ENCODE measurements around the gene ARMC5.
"Not testable (repeated sequence)": the region's sequence is repeated elsewhere in the genome, so short reads cannot be mapped to it uniquely, and the experiment has no call there.

ARMC5 gene

DNA sequence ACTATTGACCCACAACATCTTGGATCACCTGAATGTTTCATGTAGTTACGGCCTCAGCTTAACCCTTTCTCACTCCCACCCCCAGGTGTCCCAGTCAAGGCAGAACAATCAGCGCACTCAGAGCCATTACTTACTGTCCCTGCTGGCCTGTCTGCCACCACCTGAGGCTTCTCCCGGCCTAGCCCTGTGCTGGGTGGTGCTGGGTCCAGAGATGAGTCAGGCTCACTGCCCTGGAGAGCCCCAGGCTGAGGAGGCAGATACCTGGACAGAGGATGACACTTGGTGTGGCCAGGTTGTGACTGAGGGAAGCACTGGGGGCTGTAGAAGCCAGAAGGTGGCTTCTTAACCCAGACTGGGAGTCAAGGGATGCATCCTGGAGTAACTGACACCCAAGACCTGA lies 19.7 kb downstream of the ARMC5 start:
- no peak for DNase-seq

DNA sequence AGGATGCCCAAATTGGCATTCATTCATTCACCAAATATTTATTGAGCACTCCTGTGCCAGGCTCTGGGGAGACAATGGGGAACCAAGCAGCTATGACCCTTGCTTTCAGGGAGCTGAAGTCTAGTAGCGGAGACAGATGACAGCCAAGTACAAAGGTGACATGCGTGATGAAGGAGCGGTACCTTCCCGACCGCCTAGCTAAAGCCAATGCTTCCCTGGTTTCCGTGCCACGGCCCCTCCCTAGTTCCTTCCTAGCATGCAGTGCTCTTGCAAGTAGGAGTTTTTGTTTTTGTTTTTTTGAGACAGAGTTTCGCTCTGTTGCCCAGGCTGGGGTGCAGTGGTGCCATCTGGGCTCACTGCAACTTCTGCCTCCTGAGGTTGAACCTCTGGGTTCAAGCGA lies 20.4 kb downstream of the ARMC5 start:
- no peak for DNase-seq

DNA sequence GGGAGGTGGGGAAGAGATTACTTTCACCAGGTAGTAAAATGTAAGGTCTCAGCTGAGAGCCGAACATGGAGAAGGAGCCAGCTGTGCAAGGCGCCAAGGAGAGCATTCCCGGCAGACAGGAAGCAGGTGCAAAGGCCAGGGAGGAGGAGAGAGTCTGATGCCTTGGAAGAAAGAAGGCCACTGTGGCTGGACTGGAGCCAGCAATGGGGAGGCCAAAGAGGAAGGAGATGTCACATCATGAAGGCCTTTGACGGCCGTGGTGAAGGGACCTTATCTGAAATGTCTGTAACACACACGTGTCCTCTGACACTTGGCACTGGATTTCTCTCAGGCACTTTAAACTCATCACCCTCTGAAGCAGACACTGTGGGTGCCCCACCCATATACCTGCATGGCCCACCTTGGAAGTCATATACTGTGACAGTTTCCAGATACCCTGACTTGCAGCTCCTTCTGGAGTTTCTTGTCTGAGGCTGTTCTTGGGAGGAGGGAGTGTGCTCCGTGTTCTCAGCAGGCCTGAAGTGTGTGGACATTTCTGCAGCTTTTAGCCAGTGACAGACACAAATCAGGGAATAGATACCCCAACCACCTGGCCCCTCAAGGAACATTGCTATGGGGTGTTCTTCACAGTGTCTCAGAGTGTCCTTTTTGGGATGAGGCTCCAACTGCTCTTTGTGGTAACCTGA lies 21.7 kb downstream of the ARMC5 start:
- DNase-seq, result no peak

DNA sequence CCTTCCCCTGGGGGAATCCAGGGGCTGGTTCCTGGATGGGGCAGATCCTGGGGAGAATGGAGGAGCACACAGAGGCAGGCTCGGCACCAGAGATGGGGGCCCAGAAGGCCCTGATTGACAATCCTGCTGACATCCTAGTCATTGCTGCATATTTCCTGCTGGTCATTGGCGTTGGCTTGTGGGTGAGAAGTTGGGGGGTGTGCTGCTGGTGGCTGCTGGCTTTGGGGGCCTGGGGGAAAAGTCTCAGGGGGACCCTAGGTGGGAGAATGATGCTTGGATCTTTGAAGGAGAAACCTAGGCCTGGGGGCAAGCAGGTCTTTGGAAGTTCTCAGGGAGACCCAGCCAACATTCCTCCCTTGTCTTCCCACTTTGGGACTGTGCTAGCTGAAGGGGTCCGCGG lies 23.8 kb downstream of the ARMC5 start, which contains the start of gene SLC5A2:
Gene SLC5A2 (plus strand): TSS at position 43 of the 400 bp plus-strand sequence. CDS start 14 bp downstream, at position 57.
- DNase-seq, result no peak

DNA sequence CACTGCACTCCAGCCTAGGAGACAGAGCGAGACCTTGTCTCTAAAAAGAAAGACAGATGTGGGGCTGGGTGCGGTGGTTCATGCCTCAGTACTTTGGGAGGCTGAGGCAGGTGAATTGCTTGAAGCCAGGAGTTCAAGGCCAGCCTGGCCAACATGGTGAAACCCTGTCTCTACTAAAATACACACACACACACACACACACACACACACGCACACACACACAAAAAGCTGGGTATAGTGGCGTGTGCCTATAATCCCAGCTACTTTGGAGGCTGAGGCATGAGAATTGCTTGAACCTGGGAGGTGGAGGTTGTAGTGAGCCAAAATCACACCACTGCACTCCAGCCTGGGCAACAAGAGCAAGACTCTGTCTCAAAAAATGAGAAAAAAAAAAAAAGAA lies 24.7 kb downstream of the ARMC5 start:
- DNase-seq, result not testable (repeated sequence)

DNA sequence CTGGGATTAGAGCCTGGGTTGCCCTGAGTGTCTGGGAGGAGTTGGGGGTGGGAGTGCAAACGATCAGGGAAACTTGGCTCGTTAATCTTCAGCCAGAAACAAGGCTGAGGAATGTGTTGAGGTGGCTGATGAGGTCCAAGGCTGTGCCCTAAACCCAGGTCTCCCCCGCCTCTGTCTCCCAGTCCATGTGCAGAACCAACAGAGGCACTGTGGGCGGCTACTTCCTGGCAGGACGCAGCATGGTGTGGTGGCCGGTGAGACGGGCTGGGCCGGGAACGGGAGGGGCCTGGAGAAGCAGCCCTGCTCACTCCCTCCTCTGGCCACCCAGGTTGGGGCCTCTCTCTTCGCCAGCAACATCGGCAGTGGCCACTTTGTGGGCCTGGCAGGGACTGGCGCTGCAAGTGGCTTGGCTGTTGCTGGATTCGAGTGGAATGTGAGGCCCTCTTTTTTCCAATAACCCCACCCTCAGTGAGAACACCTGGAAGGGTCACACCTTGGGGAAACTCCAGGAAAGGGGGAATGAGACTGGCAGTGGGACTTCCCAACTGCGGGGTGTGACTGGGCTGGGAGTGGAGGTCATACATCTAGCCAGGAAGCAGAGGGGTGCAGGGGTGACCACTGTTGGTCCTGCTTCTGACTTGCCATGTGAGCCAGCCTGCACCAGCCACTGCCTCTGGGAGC lies 25.3 kb downstream of the ARMC5 start:
- DNase-seq, result no peak

DNA sequence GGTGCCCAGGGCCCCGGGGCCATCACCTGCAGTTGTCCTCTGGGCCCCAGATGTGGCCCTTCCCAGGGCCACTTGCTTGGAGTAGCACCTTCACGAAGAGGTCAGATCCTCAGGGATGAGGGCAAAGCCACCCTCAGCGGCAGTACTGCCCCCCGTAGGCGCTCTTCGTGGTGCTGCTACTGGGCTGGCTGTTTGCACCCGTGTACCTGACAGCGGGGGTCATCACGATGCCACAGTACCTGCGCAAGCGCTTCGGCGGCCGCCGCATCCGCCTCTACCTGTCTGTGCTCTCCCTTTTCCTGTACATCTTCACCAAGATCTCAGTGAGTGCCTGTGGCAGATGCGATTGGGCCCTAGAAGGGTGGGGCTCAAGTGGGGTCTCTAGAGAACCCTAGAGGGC lies 26.3 kb downstream of the ARMC5 start:
- DNase-seq, result no peak

DNA sequence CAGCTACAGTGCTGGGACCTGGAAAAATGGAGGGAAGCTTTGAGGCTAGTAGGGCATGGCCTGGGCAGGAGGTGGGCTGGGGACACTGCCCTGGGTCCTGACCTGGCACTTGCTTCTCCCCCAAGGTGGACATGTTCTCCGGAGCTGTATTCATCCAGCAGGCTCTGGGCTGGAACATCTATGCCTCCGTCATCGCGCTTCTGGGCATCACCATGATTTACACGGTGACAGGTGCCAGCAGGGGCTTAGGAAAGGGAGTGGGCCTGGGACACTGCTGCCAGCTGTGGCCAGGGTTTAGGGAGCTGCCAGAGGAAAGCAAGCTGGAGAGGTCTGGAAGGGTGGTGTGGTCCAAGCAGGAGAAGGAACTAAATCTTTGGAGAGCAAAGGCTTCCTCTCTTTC lies 26.7 kb downstream of the ARMC5 start:
- no peak for DNase-seq

DNA sequence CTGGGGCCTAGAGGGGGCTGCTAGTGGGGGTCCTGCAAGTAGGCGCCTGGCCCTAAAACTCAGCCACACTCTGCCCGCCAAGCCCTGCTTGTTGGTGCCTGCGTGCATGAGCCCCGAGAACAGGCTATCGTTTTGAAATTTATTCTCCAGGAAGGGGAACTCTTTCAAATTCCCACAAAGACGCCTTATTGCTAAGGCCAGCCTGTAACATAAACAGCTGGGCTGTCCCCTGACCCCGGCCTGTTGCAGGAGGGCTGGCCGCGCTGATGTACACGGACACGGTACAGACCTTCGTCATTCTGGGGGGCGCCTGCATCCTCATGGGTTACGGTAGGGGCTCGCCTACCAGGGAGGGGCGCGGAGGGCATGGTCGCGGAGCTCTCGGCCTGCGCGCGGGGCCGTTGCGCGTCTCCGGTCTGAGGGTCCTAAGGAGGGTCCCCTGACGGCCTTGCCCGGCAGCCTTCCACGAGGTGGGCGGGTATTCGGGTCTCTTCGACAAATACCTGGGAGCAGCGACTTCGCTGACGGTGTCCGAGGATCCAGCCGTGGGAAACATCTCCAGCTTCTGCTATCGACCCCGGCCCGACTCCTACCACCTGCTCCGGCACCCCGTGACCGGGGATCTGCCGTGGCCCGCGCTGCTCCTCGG lies 27.9 kb downstream of the ARMC5 start:
- DNase-seq, result no peak

DNA sequence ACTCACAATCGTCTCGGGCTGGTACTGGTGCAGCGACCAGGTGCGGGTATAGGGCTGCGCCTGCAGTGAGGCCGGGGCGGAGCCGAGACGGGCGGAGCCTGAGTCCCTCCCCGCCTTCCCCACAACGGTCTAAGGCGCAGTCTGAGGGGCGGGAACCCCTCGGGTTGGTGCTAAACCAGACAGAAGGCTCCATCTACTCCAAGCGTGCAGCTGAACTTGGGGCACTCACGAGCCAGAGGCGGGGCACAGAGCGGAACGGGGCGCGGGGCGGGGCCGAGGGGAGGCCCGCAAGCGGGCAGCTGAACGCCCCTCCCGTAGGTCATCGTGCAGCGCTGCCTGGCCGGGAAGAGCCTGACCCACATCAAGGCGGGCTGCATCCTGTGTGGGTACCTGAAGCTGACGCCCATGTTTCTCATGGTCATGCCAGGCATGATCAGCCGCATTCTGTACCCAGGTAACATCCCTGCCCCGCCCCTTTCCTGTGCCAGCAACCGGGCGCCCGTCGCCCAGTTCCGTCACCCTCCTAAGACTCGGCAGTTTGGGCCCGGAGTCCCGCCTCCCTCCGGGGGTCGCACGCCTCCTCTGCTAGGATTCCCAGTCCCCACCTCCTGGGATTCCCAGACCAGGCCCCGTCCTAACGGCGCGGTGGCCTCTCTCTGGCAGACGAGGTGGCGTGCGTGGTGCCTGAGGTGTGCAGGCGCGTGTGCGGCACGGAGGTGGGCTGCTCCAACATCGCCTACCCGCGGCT lies 28.6 kb downstream of the ARMC5 start:
- DNase-seq, result peak; percentile 75

DNA sequence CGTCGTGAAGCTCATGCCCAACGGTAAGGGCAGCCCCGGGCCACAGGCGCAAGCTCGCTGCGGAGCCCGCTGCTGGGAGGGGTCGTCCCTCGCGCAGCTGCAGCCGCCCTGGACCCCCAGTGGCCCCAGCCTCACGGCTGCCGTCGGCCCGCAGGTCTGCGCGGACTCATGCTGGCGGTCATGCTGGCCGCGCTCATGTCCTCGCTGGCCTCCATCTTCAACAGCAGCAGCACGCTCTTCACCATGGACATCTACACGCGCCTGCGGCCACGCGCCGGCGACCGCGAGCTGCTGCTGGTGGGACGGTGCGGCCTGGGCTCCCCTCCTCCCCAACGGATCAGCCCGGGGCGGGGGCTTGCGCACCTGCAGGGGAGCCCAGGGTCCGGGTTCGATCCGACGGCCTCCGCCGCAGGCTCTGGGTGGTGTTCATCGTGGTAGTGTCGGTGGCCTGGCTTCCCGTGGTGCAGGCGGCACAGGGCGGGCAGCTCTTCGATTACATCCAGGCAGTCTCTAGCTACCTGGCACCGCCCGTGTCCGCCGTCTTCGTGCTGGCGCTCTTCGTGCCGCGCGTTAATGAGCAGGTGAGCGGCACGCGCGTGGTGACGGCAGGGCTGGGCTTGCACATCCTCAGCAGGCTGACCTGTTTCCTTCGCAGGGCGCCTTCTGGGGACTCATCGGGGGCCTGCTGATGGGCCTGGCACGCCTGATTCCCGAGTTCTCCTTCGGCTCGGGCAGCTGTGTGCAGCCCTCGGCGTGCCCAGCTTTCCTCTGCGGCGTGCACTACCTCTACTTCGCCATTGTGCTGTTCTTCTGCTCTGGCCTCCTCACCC lies 29.4 kb downstream of the ARMC5 start:
- DNase-seq, result peak; percentile 61

DNA sequence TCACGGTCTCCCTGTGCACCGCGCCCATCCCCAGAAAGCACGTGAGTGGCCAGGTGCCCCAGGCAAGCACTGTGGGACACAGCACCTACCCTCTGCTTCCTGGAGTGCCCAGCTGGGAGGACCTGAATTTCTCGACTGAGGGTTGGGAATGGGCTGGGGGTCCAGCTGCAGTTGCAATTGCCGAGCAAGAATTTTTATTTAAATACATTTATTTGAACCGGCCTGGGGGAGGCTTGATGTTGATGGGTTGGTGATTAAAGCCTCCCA lies 29.9 kb downstream of the ARMC5 start:
- no peak for DNase-seq

DNA sequence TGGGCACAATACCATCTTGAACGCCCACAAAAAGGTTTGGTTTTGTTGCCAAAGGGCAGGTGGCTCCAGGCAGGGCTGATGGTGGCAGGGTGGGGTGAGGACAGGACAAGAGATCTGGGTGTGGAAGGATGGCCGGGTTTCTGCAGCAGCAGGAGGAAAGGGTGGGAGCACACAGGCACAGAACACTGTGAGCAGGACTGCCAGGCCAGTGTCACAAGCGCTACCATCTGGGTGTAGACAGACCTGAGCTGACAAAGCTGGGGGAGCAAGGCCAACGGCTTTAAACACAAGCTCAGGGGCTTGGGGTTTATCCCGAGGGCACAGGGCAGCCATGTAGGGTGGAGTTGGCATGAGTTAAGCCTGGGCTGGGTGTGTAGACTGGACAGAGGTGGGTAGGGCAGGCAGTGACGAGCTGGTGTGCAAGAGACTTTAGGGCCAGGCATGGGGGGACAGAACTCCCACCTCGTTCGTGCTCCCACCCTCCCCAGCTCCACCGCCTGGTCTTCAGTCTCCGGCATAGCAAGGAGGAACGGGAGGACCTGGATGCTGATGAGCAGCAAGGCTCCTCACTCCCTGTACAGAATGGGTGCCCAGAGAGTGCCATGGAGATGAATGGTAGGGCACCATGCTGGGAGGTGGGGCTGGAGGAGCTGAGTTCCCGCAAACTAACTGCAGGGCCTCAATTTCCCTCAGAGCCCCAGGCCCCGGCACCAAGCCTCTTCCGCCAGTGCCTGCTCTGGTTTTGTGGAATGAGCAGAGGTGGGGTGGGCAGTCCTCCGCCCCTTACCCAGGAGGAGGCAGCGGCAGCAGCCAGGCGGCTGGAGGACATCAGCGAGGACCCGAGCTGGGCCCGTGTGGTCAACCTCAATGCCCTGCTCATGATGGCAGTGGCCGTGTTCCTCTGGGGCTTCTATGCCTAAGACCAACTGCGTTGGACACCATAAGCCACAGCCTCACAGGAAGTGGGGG lies 30.6 kb downstream of the ARMC5 start:
- DNase-seq, result no peak

DNA sequence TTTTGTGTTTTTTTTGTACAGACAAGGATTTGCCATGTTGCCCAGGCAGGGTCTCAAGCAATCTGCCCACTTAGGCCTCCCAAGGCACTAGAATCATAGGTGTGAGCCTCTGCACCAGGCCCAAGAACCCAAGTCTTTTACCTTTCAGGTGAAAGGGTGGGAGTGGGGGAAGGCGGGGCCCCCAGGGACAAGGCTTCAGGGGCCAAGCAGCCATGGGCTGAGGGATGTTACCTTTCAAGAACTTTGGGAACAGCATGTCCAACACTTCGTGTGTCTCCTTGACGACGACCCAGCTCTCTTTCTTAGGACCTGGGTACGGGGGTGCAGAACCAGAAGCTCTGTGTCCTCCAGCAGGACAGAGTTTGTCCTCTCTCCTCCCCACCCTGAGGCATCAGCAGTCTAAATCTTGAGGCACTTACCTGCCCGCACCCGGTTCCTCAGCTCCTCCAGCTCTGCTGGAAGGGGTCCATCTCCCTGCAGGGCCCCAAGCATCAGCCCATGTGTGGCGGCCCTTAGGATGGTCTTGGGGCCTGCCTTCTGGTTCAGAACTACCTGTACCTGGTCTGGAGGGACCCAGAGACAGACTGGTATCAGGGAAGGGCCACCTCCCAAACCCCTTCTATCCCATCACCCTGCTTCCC lies 32.6 kb downstream of the ARMC5 start:
- DNase-seq, result no peak

DNA sequence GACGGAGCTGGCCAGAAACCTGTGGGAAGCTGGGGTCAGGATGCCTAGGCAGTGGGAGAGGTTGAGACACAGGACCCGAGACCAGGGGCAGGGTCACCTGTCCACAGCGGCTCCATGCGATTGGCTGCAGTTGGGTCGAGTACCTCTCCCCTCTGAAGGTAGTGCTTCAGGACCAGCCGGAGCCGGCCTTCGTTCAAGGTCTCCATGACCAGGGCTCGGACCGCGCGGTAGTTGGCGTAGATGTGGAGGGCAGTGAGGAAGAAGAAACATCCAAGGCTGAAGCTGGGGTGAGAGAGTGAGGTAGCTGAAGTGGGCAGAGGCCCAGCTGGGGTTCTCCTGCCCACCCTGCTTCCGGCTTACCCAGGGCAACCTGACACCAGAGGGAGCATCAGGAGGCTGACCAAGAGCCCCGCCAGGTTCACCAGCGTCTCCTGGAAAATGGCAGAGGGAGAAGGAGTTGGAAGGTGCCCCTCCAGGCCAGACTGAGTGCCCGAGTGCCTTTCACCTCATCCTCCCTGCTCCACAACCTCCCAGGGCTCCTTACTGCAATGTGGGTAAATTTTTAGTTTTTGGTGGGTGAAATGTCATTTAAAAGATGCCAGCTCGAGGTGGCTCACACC lies 34.3 kb downstream of the ARMC5 start:
- no peak for DNase-seq

DNA sequence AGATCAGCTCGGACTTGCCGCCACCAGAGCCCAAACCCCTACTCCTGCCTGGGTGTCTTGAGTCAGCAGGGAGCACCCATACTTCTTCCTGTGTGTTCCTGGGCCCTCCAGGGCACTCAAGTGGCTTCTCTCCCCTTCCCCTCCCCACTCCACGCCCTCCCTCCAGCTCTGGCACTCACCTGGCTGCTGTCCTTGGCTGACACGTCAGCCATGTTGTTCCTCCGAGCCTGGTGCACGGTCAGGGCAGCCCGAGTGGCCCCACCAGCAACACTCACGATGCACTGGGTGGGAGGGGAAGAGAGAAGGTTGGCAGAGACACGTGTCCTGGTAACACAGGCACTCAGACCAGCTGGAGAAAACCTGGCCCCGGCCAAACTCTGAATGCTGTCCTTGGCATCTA lies 37.4 kb downstream of the ARMC5 start:
- no peak for DNase-seq

DNA sequence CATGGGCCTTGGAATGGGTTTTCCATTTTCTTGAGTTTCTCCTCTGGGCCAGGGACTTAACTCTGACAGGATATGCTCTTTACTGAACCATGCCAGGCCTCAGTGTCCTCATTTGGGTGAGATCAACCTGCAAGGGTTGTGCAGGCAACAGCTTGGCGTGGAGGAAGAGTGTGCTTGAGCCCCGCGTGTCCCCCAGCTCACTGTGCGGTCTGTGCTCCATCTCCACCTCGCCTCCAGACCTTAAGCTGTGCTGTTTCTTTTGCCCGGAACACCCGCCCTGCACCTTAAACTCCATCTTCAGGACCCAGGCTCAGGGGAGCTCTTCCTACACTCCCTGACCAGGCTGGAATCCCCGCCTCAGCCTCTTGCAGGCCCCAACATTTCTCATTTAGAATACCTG lies 39.2 kb downstream of the ARMC5 start:
- DNase-seq, result no peak

DNA sequence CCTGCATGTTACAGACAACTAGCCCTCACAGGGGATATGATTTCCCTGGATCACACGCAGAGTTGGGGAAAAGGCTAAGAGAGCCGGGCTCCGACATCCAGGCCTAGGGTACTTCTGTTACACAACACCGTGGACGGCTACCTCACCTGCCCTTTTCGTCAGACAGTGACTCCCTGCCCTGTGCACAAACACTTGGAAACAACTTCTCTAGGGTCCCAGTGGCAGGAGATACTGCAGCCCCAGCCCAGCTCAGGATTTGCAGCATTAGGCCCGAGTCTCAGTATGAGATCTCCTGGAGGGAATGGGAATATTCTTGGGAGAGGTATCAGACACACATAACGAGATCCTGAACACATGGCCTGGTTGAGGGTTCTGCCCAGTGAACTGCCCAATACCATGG lies 40.6 kb downstream of the ARMC5 start:
- DNase-seq, result no peak

DNA sequence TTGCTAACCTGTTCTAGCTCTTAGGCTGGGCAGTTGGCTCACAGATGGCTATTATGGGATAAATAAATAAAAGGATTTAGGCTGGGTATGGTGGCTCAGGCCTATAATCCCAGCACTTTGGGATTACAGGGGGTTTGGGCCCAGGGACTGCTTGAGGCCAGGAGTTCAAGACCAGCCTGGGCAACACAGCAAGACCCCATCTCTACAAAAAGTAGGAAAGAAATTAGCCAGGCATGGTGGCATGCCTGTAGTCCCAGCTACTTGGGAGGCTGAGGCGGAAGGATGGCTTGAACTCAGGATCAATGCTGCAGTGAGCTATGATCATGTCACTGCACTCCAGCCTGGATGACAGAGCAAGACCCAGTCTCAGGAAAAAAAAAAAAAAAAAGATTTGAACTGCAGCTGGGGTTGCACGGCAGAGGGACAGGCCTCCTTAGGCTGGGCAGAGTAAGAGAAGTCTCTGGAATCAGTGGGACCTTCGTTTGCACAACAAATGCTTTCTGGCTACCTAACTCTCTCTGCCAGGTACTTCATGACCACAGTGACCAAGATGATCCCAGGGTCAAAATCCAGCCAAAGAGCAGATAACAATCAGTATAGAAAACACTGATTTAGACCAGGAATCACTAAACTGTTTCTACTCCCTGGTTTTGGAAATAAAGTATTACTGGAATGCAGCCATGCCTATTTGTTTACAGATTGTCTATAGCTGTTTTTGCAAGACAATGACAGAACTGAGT lies 42.1 kb downstream of the ARMC5 start:
- DNase-seq, result no peak

DNA sequence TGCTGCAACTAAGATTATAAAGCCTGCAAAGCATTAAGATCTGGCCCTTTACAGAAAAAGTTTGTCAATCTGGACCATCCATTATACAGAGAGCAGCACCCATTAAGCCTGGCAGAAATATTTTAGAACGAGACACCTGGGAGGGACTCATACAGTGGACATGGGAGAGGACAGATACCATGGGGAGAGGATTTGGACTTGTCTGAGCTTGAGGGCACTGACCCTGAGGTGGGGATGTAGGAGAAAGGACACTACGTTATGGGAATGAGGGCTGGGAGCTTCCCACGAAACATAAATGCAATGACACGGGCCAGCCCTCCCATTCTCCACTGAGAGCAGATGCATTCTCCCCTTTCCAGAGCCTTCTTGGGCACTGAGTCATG lies 42.7 kb downstream of the ARMC5 start:
- no peak for DNase-seq
